MM.1S (cell line): ENCODE data around the gene SHD.

Experiments used
- DNase-seq: peaks from one replicate; pipeline ENCODE4 v3.0.0-alpha.2; 2015
- H2AFZ ChIP-seq: fragments of 300-600 bp; sonication (generic); 2 replicates; pipeline ENCODE4 v1.6.0; 2016; ENCODE audit warnings: antibody characterized with exemption, low read length
- H3F3A ChIP-seq: fragments of 300-600 bp; sonication (generic); 2 replicates; pipeline ENCODE4 v1.6.1; 2016; ENCODE audit warnings: mild to moderate bottlenecking, antibody characterized with exemption, low read length, moderate library complexity, mixed read lengths; ENCODE audit not compliant: insufficient read depth
- H3K27ac ChIP-seq: fragments of 300-600 bp; sonication (generic); 2 replicates; pipeline ENCODE4 v1.5.1; 2016; ENCODE audit warnings: mild to moderate bottlenecking, low read length
- H3K27me3 ChIP-seq: fragments of 300-600 bp; sonication (generic); replicated peaks from 2 replicates; pipeline ENCODE4 v1.6.0; 2016; ENCODE audit warnings: low read length; ENCODE audit not compliant: insufficient read depth
- H3K36me3 ChIP-seq: fragments of 300-600 bp; sonication (generic); replicated peaks from 2 replicates; pipeline ENCODE4 v1.6.1; 2016; ENCODE audit warnings: mild to moderate bottlenecking, low read length, mixed read lengths; ENCODE audit not compliant: insufficient read depth
- H3K4me1 ChIP-seq: fragments of 300-600 bp; sonication (generic); 2 replicates; pipeline ENCODE4 v1.6.1; 2016; ENCODE audit warnings: low read length, mixed read lengths
- H3K4me2 ChIP-seq: fragments of 300-600 bp; sonication (generic); 2 replicates; pipeline ENCODE4 v1.6.0; 2016; ENCODE audit warnings: low read depth, low read length
- H3K4me3 ChIP-seq: fragments of 300-600 bp; sonication (generic); 2 replicates; pipeline ENCODE4 v1.5.1; 2016; ENCODE audit warnings: low read length, mixed read lengths
- H3K79me2 ChIP-seq: fragments of 300-600 bp; sonication (generic); 2 replicates; pipeline ENCODE4 v1.6.1; 2016; ENCODE audit warnings: mixed run types, low read length, mixed read lengths
- H3K9ac ChIP-seq: fragments of 300-600 bp; sonication (generic); 2 replicates; pipeline ENCODE4 v1.6.1; 2016; ENCODE audit warnings: low read length, mixed read lengths
- H3K9me2 ChIP-seq: fragments of 300-600 bp; sonication (generic); replicated peaks from 2 replicates; pipeline ENCODE4 v1.6.1; 2016; ENCODE audit warnings: mild to moderate bottlenecking, low read length, mixed read lengths; ENCODE audit not compliant: insufficient read depth
- H3K9me3 ChIP-seq: fragments of 300-600 bp; sonication (generic); replicated peaks from 2 replicates; pipeline ENCODE4 v1.6.1; 2016; ENCODE audit warnings: mild to moderate bottlenecking, low read length, mixed read lengths; ENCODE audit not compliant: insufficient read depth
- H4K20me1 ChIP-seq: fragments of 300-600 bp; sonication (generic); 2 replicates; pipeline ENCODE4 v1.6.1; 2016; ENCODE audit warnings: mild to moderate bottlenecking, low read length, moderate library complexity, mixed read lengths; ENCODE audit not compliant: insufficient read depth
- CTCF ChIP-seq: fragments of 300-600 bp; sonication (generic); IDR thresholded peaks from 2 replicates; pipeline ENCODE4 v1.5.1; 2016; ENCODE audit warnings: antibody characterized with exemption, low read length, mixed read lengths
- EZH2 ChIP-seq: fragments of 300-600 bp; sonication (generic); optimal IDR thresholded peaks from 2 replicates; pipeline ENCODE3; 2017; ENCODE audit warnings: low read depth, mild to moderate bottlenecking, antibody characterized with exemption, low read length, mixed read lengths
- EZH2phosphoT487 ChIP-seq: fragments of 300-600 bp; sonication (generic); IDR thresholded peaks from 2 replicates; pipeline ENCODE4 v1.6.1; 2018; ENCODE audit warnings: antibody characterized with exemption, low read length

SHD gene

GRCh38 chr19:4246767-4247593 lies 32.1 kb upstream of the SHD start, which contains the start of gene YJU2:
TSS of gene YJU2 (plus strand) at chr19:4247080. CDS start at chr19:4247147, 67 bp downstream.
- Histone ChIP-seq H3K27ac (peak within 1 kb of the TSS; percentile 85), H3K36me3 (peaks cover 11% of the 10 kb centered on the region; the same call in 1 of the 2 replicates), H3K27me3 (no peaks in the 10 kb centered on the region), H3F3A (peaks cover 5% of the 10 kb centered on the region; the same call in 1 of the 2 replicates), H3K4me2 (peak within 1 kb of the TSS; percentile 77), H3K4me1 (peaks cover 19% of the 10 kb centered on the region; the same call in 1 of the 2 replicates), H3K9me3 (no peaks in the 10 kb centered on the region), H3K4me3 (peak within 1 kb of the TSS; percentile 74), H3K9me2 (no peaks in the 10 kb centered on the region), H2AFZ (peak within 1 kb of the TSS; percentile 95), H3K9ac (peak within 1 kb of the TSS; percentile 81), H3K79me2 (peaks cover 23% of the 10 kb centered on the region), H4K20me1 (no peaks in the 10 kb centered on the region)
- TF ChIP-seq CTCF (peak; percentile 64), EZH2 (no peak), EZH2phosphoT487 (no peak)
- peak; percentile 100 for DNase-seq

- H3K4me3 ChIP-seq: no peak overlapping the region
- no peaks in the 10 kb centered on the region for H3K9me3 ChIP-seq
- H3F3A ChIP-seq: no peaks in the 10 kb centered on the region
- DNase-seq: no peak
- H3K4me1 ChIP-seq: no peaks in the 10 kb centered on the region
- H4K20me1 ChIP-seq: no peaks in the 10 kb centered on the region
- no peak overlapping the region for H2AFZ ChIP-seq
- no peaks in the 10 kb centered on the region for H3K9me2 ChIP-seq
- TF ChIP-seq EZH2 (no peak), CTCF (peak; percentile 29), EZH2phosphoT487 (no peak)
- H3K9ac ChIP-seq: no peak overlapping the region
- peaks cover 27% of the 10 kb centered on the region for H3K36me3 ChIP-seq
- no peaks in the 10 kb centered on the region for H3K79me2 ChIP-seq
- H3K27me3 ChIP-seq: no peaks in the 10 kb centered on the region
- no peak overlapping the region for H3K27ac ChIP-seq
- H3K4me2 ChIP-seq: no peak overlapping the region
Measured at GRCh38 chr19:4256563-4256962, 22.5 kb upstream of the SHD start.

- H3K27ac ChIP-seq: no peak overlapping the region
- H3F3A ChIP-seq: no peaks in the 10 kb centered on the region
- peaks cover 27% of the 10 kb centered on the region for H3K36me3 ChIP-seq
- no peak overlapping the region for H2AFZ ChIP-seq
- H3K4me2 ChIP-seq: no peak overlapping the region
- H3K79me2 ChIP-seq: no peaks in the 10 kb centered on the region
- no peaks in the 10 kb centered on the region for H3K9me2 ChIP-seq
- no peaks in the 10 kb centered on the region for H3K9me3 ChIP-seq
- no peaks in the 10 kb centered on the region for H3K27me3 ChIP-seq
- DNase-seq: no peak
- no peaks in the 10 kb centered on the region for H3K4me1 ChIP-seq
- H3K9ac ChIP-seq: no peak overlapping the region
- H3K4me3 ChIP-seq: no peak overlapping the region
- H4K20me1 ChIP-seq: no peaks in the 10 kb centered on the region
- no peak for TF ChIP-seq EZH2phosphoT487
- no peak for TF ChIP-seq CTCF
- TF ChIP-seq EZH2: no peak
Measured at GRCh38 chr19:4257025-4257424, 22.0 kb upstream of the SHD start.
